ENCODE results near the gene HMCN2. TPM values are rescaled to one million over a fixed set of nuclear protein-coding genes. Genes with fewer than 3 reads are reported as not detected.

HMCN2 gene
- total RNA-seq = 1 to 10 TPM; 4.6 to 6.0 TPM
- long read RNA-seq, partial matches to known transcripts = 1 of 3 reads
- long read RNA-seq, other reads (novel, unspliced or antisense) = 2 of 3 reads

- ATAC-seq (peak; percentile 58 to 61), DNase-seq (peak; percentile 47)
- intact Hi-C loops (cut with DNase I) = loop anchor here (5.0 kb wide), 1 partner anchor 77 kb away; no protein-coding TSS in a partner anchor
These were observed at the start of gene HMCN2 for GRCh38 chr9:130265431-130266235. HMCN2 (plus strand) TSS chr9:130265760; CDS start chr9:130265879, 119 bp downstream.

GRCh38 chr9:130217838-130218237, 47.7 kb upstream of the HMCN2 start:
- no peak for DNase-seq
- intact Hi-C loops (cut with DNase I) = no loop called here
- no peak for ATAC-seq

GRCh38 chr9:130219661-130220096, 45.9 kb upstream of the HMCN2 start:
- peak in 1 of 2 donors; percentile 10 for ATAC-seq
- DNase-seq = no peak
- intact Hi-C loops (cut with DNase I) = no loop called here

- intact Hi-C loops (cut with DNase I) = no loop called here
- ATAC-seq = peak; percentile 79 to 85
- DNase-seq = no peak
These were observed 45.2 kb upstream of the HMCN2 start for GRCh38 chr9:130220352-130220751.

GRCh38 chr9:130222833-130223232, 42.7 kb upstream of the HMCN2 start:
- intact Hi-C loops (cut with DNase I) = no loop called here
- DNase-seq = no peak
- no peak for ATAC-seq

- ATAC-seq (no peak), DNase-seq (no peak)
- intact Hi-C loops (cut with DNase I) = no loop called here
These were observed 40.5 kb upstream of the HMCN2 start for GRCh38 chr9:130225071-130225470.

- intact Hi-C loops (cut with DNase I) = no loop called here
- peak; percentile 6 for DNase-seq
- ATAC-seq = no peak
These were observed 40.0 kb upstream of the HMCN2 start for GRCh38 chr9:130225586-130225985.

GRCh38 chr9:130226112-130226511, 39.4 kb upstream of the HMCN2 start:
- DNase-seq (peak; percentile 13), ATAC-seq (no peak)
- intact Hi-C loops (cut with DNase I) = no loop called here

GRCh38 chr9:130227833-130228232, 37.7 kb upstream of the HMCN2 start:
- intact Hi-C loops (cut with DNase I) = no loop called here
- DNase-seq = peak; percentile 3
- ATAC-seq = no peak

- intact Hi-C loops (cut with DNase I) = no loop called here
- ATAC-seq (no peak), DNase-seq (no peak)
These were observed 35.8 kb upstream of the HMCN2 start for GRCh38 chr9:130229759-130230158.

- ATAC-seq = no peak
- DNase-seq = no peak
- intact Hi-C loops (cut with DNase I) = no loop called here
These were observed 34.9 kb upstream of the HMCN2 start for GRCh38 chr9:130230631-130231030.

GRCh38 chr9:130232899-130233586, 32.5 kb upstream of the HMCN2 start:
- ATAC-seq = no peak
- intact Hi-C loops (cut with DNase I) = no loop called here
- DNase-seq = no peak

GRCh38 chr9:130233587-130233945, 32.0 kb upstream of the HMCN2 start:
- intact Hi-C loops (cut with DNase I) = no loop called here
- DNase-seq = no peak

GRCh38 chr9:130234340-130235260, 31.0 kb upstream of the HMCN2 start:
- DNase-seq (no peak), ATAC-seq (no peak)
- intact Hi-C loops (cut with DNase I) = loop anchor here in 1 of 2 donors (5.0 kb wide), 1 partner anchor 347 kb away; no protein-coding TSS in a partner anchor

More at GRCh38 chr9:130233587-130233945, 32.0 kb upstream of the HMCN2 start:
- no peak for ATAC-seq

- intact Hi-C loops (cut with DNase I) = loop anchor here (1.0 to 5.0 kb wide), 3 partner anchors 125 to 348 kb away; no protein-coding TSS in a partner anchor
- DNase-seq (peak; percentile 74), ATAC-seq (peak; percentile 51)
These were observed 29.8 kb upstream of the HMCN2 start for GRCh38 chr9:130235558-130236435.

- DNase-seq = no peak
- intact Hi-C loops (cut with DNase I) = loop anchor here (1.0 to 5.0 kb wide), 3 partner anchors 126 to 349 kb away; no protein-coding TSS in a partner anchor
- ATAC-seq = no peak
These were observed 29.0 kb upstream of the HMCN2 start for GRCh38 chr9:130236436-130236985.

- intact Hi-C loops (cut with DNase I) = loop anchor here (2.0 to 5.0 kb wide), 2 partner anchors 126 to 350 kb away; no protein-coding TSS in a partner anchor
These were observed 28.5 kb upstream of the HMCN2 start for GRCh38 chr9:130237076-130237475.

More at GRCh38 chr9:130237076-130237475, 28.5 kb upstream of the HMCN2 start:
- no peak for ATAC-seq
- no peak for DNase-seq

Data from left cardiac atrium (tissue), 4 donors.